ENCODE results near the gene PRDX5. TPM values are rescaled to one million over a fixed set of nuclear protein-coding genes. Genes with fewer than 3 reads are reported as not detected.

Gene PRDX5
- total RNA-seq, 2 experiments from 2014 or later = 31.7 to 33.1 TPM

DNA sequence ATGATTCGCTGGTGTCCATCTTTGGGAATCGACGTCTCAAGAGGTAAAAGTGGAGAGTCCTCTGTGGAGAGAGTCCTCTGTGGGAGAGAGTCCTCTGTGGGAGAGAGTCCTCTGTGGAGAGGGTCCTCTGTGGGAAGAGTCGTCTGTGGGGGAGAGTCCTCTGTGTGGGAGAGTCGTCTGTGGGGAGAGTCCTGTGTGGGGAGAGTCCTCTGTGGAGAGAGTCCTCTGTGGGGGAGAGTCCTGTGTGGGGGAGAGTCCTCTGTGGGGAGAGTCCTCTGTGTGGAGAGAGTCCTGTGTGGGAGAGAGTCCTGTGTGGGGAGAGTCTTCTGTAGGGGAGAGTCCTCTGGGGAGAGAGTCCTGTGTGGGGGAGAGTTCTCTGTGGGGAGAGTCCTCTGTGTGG is 3.1 kb downstream of the PRDX5 start:
- TF ChIP-seq, protein P1, sequence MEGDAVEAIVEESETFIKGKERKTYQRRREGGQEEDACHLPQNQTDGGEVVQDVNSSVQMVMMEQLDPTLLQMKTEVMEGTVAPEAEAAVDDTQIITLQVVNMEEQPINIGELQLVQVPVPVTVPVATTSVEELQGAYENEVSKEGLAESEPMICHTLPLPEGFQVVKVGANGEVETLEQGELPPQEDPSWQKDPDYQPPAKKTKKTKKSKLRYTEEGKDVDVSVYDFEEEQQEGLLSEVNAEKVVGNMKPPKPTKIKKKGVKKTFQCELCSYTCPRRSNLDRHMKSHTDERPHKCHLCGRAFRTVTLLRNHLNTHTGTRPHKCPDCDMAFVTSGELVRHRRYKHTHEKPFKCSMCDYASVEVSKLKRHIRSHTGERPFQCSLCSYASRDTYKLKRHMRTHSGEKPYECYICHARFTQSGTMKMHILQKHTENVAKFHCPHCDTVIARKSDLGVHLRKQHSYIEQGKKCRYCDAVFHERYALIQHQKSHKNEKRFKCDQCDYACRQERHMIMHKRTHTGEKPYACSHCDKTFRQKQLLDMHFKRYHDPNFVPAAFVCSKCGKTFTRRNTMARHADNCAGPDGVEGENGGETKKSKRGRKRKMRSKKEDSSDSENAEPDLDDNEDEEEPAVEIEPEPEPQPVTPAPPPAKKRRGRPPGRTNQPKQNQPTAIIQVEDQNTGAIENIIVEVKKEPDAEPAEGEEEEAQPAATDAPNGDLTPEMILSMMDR (IDR thresholded peaks at IDR 0.05) = no peak
- peak overlapping the region; percentile 98 for H3K27ac Mint-ChIP-seq
- no peak for ATAC-seq (ENCODE audit: poor library complexity)
- Histone ChIP-seq H3K4me1 (ENCODE audit: insufficient read depth, low read length) (peaks cover 32% of the 10 kb centered on the region), H3K27me3 (ENCODE audit: control insufficient read depth in 1 of 2, insufficient read depth in 2 of 2, low read length in 2 of 2) (no peaks in the 10 kb centered on the region), H3K4me3 (ENCODE audit: low read length) (no peak overlapping the region), H3K27ac (ENCODE audit: low read depth in 1 of 2, low read length in 2 of 2) (no peak overlapping the region), H3K36me3 (ENCODE audit: insufficient read depth, low read length) (peaks cover 21% of the 10 kb centered on the region), H3K9me3 (ENCODE audit: control insufficient read depth in 1 of 2, insufficient read depth in 1 of 2, low read length in 2 of 2) (no peaks in the 10 kb centered on the region)
- intact Hi-C loops (cut with DNase I, micrococcal nuclease) = no loop called here
- no peak for DNase-seq
- peak overlapping the region; percentile 62 for H3K4me3 Mint-ChIP-seq
- ChIA-PET POLR2A (no interaction called here), CTCF (no interaction called here)
- peaks cover 48% of the 10 kb centered on the region for H3K36me3 Mint-ChIP-seq (ENCODE audit: low read depth)
- no peaks in the 10 kb centered on the region for H3K9me3 Mint-ChIP-seq
- H3K27me3 Mint-ChIP-seq = no peaks in the 10 kb centered on the region
- H3K4me1 Mint-ChIP-seq (ENCODE audit: low read depth) = peaks cover 38% of the 10 kb centered on the region

DNA sequence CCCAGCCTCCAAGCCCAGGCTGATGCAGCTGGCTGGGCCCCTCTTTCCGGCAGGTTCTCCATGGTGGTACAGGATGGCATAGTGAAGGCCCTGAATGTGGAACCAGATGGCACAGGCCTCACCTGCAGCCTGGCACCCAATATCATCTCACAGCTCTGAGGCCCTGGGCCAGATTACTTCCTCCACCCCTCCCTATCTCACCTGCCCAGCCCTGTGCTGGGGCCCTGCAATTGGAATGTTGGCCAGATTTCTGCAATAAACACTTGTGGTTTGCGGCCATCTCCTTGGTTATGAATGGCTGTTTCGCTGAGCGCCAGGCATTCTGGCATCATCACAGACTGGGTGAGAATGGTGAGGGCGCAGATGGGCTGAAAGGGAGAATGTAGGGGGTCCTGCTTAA is 3.6 kb downstream of the PRDX5 start:
- Mint-ChIP-seq H3K4me1 (ENCODE audit: low read depth) (peaks cover 36% of the 10 kb centered on the region), H3K27me3 (no peaks in the 10 kb centered on the region), H3K27ac (peak overlapping the region; percentile 98), H3K4me3 (peak overlapping the region; percentile 62), H3K36me3 (ENCODE audit: low read depth) (peaks cover 45% of the 10 kb centered on the region), H3K9me3 (no peaks in the 10 kb centered on the region)
- ATAC-seq (ENCODE audit: poor library complexity) = no peak
- H3K4me3 ChIP-seq (ENCODE audit: low read length) = no peak overlapping the region
- H3K27me3 ChIP-seq (ENCODE audit: control insufficient read depth in 1 of 2, insufficient read depth in 2 of 2, low read length in 2 of 2) = no peaks in the 10 kb centered on the region
- peaks cover 27% of the 10 kb centered on the region for H3K4me1 ChIP-seq (ENCODE audit: insufficient read depth, low read length)
- intact Hi-C loops (cut with DNase I, micrococcal nuclease) = no loop called here
- POLR2A ChIA-PET = no interaction called here
- H3K27ac ChIP-seq (ENCODE audit: low read depth in 1 of 2, low read length in 2 of 2) = no peak overlapping the region
- CTCF ChIA-PET = no interaction called here
- no peaks in the 10 kb centered on the region for H3K9me3 ChIP-seq (ENCODE audit: control insufficient read depth in 1 of 2, insufficient read depth in 1 of 2, low read length in 2 of 2)
- peaks cover 18% of the 10 kb centered on the region for H3K36me3 ChIP-seq (ENCODE audit: insufficient read depth, low read length)
- DNase-seq = peak in 1 of 14 experiments; percentile 11
- TF ChIP-seq, protein P1 (IDR thresholded peaks at IDR 0.05) = no peak

DNA sequence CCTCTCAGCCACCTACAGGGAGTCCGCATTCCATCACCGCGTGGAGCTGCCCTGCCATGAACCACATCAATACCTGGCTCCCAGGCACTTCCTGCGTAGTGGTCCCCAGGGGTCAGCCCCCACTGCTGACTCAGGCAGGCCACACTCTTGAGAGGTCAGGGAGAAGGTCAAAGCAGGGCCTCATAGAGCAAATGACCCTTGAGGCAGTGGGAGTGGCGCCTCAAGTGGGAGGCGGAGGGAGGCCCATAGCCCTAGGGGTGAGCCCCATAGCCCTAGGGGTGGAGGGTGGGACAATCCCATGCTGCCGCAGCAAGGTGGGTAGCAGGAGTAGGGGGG is 5.0 kb downstream of the PRDX5 start:
- peaks cover 31% of the 10 kb centered on the region for H3K36me3 Mint-ChIP-seq (ENCODE audit: low read depth)
- Histone ChIP-seq H3K36me3 (ENCODE audit: insufficient read depth, low read length) (peaks cover 18% of the 10 kb centered on the region), H3K4me1 (ENCODE audit: insufficient read depth, low read length) (peaks cover 17% of the 10 kb centered on the region), H3K9me3 (ENCODE audit: control insufficient read depth in 1 of 2, insufficient read depth in 1 of 2, low read length in 2 of 2) (no peaks in the 10 kb centered on the region), H3K27ac (ENCODE audit: low read depth in 1 of 2, low read length in 2 of 2) (no peak overlapping the region), H3K27me3 (ENCODE audit: control insufficient read depth in 1 of 2, insufficient read depth in 2 of 2, low read length in 2 of 2) (no peaks in the 10 kb centered on the region), H3K4me3 (ENCODE audit: low read length) (no peak overlapping the region)
- intact Hi-C loops (cut with DNase I, micrococcal nuclease) = no loop called here
- TF ChIP-seq, protein P1 (IDR thresholded peaks at IDR 0.05) = no peak
- POLR2A ChIA-PET = no interaction called here
- DNase-seq (peak in 1 of 14 experiments; percentile 19), ATAC-seq (ENCODE audit: poor library complexity) (no peak)
- H3K27me3 Mint-ChIP-seq = no peaks in the 10 kb centered on the region
- no peak overlapping the region for H3K27ac Mint-ChIP-seq
- no peak overlapping the region for H3K4me3 Mint-ChIP-seq
- H3K9me3 Mint-ChIP-seq = no peaks in the 10 kb centered on the region
- peaks cover 23% of the 10 kb centered on the region for H3K4me1 Mint-ChIP-seq (ENCODE audit: low read depth)
- CTCF ChIA-PET = no interaction called here
